GM19035 (cell line): ENCODE data around the gene APOC1.
"Not testable (repeated sequence)": the region's sequence is repeated elsewhere in the genome, so short reads cannot be mapped to it uniquely, and the experiment has no call there.

ENCODE experiments used
- ATAC-seq: cut with Tn5 transposase; IDR thresholded peaks from one replicate; pipeline ENCODE4 v1.9.1; 2021; ENCODE audit not compliant: unreplicated experiment

Gene APOC1

DNA sequence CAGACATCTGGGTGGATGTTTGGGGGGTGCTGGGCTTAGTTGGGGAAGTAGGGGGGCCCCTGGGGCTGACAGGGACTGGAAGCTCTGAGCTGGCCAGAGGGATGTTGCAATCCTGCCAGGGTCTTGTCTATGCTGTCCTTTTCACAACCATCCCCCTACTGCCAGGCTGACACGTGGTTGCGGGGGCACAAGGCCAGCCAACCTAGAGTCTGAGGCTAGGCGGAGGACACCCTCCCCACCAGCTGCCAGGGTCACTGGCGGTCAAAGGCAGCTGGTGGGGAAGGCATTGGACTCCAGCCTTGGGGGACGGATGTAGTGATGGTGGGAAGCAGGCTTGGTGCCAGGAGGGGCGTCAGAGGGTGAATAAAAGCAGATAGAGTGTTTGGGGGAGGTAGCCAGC is 1.6 kb upstream of the APOC1 start:
- no peak for ATAC-seq

GRCh38 chr19:44913512-44914432 is 636 bp upstream of the APOC1 start:
- ATAC-seq, result not testable (repeated sequence)

DNA sequence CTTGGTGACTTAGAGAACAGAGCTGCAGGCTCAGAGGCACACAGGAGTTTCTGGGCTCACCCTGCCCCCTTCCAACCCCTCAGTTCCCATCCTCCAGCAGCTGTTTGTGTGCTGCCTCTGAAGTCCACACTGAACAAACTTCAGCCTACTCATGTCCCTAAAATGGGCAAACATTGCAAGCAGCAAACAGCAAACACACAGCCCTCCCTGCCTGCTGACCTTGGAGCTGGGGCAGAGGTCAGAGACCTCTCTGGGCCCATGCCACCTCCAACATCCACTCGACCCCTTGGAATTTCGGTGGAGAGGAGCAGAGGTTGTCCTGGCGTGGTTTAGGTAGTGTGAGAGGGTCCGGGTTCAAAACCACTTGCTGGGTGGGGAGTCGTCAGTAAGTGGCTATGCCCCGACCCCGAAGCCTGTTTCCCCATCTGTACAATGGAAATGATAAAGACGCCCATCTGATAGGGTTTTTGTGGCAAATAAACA is 9.9 kb downstream of the APOC1 start:
- ATAC-seq, result no peak

DNA sequence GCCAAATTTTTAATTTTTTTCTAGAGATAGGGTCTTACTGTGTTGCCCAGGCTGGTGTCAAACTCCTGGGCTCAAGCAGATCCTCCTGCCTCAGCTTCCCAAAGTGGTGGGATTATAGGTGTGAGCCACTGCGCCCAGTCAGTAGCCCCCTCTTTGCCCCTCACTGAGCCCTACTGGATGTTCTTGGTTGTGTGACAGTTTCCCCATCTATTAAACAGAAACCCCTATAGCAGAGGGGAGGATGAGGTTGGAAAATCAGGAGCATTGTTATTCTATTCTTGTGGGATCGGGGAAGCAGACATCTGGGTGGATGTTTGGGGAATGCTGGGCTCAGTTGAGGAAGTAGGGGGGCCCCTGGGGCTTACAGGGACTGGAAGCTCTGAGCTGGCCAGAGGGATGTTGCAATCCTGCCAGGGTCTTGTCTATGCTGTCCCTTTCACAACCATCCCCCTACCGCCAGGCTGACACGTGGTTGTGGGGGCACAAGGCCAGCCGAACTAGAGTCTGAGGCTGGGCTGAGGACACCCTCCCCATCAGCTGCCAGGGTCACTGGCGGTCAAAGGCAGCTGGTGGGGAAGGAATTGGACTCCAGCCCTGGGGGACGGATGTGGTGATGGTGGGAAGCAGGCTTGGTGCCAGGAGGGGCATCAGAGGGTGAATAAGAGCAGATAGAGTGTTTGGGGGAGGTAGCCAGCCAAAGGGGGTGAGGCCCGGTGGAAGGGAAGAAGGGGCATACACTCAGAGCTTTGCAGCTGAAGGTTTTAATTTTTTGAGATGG is 10.9 kb downstream of the APOC1 start:
- no peak for ATAC-seq

DNA sequence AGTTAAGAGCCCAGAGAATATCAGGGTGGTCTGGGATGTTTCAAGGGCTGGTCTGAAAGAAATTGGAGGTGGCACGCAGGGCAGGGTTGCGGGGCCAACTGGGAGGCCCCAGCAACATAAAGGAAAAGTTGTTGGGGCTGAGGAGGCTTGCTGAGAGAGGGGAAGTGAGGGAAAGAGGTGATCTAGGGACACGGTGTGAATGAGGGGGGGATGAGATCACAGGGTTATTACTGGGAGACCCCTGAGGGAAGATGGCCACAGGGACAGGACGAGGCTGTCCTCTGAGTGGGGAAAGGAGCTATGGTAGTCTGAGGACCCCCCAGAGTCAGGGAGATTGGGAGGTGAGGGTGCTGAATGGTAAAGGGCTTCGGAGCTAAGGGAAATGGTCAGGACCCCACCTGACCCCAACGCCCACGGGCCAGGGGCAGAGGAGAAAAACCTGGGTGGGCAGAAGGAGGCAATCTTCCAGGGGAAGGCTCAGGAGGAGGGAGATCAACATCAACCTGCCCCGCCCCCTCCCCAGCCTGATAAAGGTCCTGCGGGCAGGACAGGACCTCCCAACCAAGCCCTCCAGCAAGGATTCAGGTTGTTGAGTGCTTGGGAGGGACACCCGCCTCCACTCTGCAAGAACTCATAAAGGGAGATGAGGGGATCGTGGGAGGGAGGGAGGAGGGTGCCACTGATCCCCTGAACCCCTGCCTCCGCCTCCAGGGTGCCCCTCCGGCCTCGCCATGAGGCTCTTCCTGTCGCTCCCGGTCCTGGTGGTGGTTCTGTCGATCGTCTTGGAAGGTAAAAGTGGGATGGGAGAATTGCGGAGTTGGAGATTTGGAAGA is 12.1 kb downstream of the APOC1 start:
- not testable (repeated sequence) for ATAC-seq

GRCh38 chr19:44927746-44928145 is 13.3 kb downstream of the APOC1 start:
- ATAC-seq, result no peak

DNA sequence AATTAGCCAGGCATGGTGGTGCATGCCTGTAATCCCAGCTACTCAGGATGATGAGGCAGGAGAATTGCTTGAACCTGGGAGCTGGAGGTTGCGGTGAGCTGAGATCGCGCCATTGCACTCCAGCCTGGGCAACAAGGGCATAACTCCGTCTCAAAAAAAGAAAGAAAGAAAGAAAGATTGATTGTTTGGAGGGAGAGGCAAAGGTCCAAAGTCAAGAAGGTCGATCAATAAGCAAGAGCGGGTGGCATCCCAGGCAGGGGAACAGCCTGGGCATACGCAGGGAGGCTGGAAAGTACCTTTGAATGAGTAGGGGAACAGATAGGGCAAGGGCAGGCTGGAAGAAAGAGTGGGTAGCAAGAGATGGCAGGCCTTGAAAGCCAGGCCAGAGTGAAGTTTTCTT is 15.7 kb downstream of the APOC1 start:
- ATAC-seq, result no peak

DNA sequence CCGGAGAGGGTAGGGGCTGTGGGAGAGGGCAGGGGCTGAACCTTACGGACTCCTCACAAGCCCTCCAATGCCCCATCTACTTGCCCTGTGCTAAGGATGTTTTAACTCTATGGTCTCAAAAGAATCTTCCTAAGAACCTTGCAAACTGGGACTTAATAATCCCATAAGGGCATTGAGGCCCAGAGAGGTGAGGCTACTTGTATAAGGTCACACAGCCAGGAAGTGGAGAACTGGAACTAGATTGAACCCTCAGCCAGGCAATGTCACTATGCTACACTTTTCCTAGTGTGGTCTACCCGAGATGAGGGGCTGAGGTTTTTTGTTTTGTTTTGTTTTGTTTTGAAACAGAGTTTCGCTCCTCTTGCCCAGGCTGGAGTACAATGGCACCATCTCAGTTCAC is 17.1 kb downstream of the APOC1 start:
- ATAC-seq, result no peak

GRCh38 chr19:44939668-44940067 is 25.3 kb downstream of the APOC1 start:
- ATAC-seq, result no peak

GRCh38 chr19:44942067-44942571 is 27.7 kb downstream of the APOC1 start, which contains the start of gene APOC4:
Gene APOC4 (plus strand): TSS chr19:44942237. CDS start chr19:44942278, 41 bp downstream.
- no peak for ATAC-seq

GRCh38 chr19:44943801-44944249 is 29.4 kb downstream of the APOC1 start:
- no peak for ATAC-seq

GRCh38 chr19:44947041-44947581 is 32.7 kb downstream of the APOC1 start:
- ATAC-seq, result no peak

DNA sequence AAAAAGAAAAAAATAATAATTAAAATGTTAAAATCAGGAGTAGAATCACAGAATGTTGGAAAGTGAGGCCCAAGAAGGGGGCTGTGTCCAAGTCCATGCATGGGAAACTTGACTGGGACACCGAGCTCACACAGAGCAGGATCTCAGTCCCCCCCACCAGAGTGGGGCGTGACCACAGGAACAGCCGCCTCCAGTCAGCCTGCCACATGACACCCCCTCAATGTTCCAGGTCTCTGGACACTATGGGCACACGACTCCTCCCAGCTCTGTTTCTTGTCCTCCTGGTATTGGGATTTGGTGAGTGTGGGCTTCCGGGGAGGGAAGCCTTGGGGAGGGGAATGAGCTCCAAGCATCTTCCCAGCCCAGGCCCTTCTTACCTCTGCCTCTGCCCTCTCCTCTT is 33.8 kb downstream of the APOC1 start:
- no peak for ATAC-seq

DNA sequence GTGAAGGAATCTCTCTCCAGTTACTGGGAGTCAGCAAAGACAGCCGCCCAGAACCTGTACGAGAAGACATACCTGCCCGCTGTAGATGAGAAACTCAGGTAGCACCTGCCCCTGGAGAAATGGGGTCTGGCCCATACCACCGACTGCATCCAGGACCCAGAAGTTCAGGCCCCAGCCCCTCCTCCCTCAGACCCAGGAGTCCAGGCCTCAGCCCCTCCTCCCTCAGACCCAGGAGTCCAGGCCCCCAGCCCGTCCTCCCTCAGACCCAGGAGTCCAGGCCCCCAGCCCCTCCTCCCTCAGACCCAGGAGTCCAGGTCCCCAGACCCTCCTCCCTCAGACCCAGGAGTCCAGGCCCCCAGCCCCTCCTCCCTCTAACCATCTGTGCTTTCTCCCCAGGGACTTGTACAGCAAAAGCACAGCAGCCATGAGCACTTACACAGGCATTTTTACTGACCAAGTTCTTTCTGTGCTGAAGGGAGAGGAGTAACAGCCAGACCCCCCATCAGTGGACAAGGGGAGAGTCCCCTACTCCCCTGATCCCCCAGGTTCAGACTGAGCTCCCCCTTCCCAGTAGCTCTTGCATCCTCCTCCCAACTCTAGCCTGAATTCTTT is 34.5 kb downstream of the APOC1 start:
- ATAC-seq, result no peak

DNA sequence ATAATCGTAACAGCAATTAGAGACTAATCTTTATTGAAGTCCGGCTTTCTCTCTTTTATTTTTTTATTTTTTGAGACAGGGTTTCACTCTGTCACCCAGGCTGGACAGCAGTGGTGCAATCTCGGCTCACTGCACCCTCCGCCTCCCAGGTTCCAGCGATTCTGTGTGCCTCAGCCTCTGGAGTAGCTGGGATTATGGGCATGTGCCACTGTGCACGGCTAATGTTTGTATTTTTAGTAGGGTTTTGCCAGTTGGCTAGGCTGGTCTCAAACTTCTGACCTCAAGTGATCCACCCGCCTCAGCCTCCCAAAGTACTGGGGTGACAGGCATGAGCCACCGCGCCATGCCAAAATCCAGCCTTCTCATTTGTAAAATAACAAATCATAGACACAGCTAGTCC is 35.1 kb downstream of the APOC1 start:
- no peak for ATAC-seq

- no peak for ATAC-seq
Observed at GRCh38 chr19:44951179-44952159, 37.1 kb downstream of the APOC1 start.

DNA sequence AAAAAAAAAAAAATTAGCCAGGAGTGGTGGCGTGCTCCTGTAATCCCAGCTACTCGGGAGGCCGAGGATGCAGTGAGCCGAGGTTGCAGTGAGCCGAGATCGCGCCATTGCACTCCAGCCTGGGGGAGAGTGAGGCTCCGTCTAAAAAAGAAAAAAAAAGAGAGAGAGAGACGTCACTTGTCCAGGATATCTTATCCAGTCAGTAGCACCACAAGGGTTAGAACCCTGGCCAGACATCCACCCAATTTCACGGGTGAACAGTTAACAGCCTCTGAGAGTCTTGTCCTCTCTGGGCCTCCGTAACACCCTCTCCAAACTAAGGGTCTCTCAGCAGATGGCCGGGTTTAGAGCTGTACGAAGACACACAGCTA is 39.9 kb downstream of the APOC1 start:
- no peak for ATAC-seq

GRCh38 chr19:44954649-44955504 is 40.5 kb downstream of the APOC1 start, which contains the start of gene CLPTM1:
Gene CLPTM1 (plus strand): TSS chr19:44955380. CDS start chr19:44955396, 16 bp downstream.
- peak; percentile 83 for ATAC-seq
